ENCODE results near the gene ZFAND3. TPM values are rescaled to one million over a fixed set of nuclear protein-coding genes. Genes with fewer than 3 reads are reported as not detected.

ZFAND3 gene
- total RNA-seq, 1 experiment from 2014 or later = 64.0 TPM

DNA sequence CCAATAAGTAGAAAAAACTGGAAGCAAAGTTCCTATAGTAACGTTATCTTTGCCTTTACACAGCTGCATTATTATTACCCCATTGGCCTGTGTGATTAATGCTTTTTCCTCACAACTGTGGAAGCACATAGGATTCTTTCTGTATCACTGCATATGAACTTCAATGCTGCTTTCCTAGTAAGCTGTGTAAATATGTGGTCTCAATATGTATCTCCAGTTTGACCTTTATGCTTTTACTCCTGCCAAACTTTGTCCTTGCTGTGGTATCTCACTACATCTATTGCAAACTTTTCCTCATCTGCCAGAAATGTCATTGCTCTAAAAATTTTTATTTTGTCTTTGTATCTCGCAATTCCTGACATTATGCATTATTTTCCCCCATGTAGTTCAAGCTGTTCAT lies 168.6 kb downstream of the ZFAND3 start:
- intact Hi-C loops (cut with micrococcal nuclease; ENCODE audit: unreplicated experiment) = no loop called here
- ChIA-PET POLR2A (ENCODE audit: low non-redundant PET) (no interaction called here), CTCF (no interaction called here)
- TF ChIP-seq, protein P1, sequence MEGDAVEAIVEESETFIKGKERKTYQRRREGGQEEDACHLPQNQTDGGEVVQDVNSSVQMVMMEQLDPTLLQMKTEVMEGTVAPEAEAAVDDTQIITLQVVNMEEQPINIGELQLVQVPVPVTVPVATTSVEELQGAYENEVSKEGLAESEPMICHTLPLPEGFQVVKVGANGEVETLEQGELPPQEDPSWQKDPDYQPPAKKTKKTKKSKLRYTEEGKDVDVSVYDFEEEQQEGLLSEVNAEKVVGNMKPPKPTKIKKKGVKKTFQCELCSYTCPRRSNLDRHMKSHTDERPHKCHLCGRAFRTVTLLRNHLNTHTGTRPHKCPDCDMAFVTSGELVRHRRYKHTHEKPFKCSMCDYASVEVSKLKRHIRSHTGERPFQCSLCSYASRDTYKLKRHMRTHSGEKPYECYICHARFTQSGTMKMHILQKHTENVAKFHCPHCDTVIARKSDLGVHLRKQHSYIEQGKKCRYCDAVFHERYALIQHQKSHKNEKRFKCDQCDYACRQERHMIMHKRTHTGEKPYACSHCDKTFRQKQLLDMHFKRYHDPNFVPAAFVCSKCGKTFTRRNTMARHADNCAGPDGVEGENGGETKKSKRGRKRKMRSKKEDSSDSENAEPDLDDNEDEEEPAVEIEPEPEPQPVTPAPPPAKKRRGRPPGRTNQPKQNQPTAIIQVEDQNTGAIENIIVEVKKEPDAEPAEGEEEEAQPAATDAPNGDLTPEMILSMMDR (conservative IDR thresholded peaks at IDR 0.05; ENCODE audit: low read depth, low read length) = no peak
- TF ChIP-seq EZH2 (IDR thresholded peaks at IDR 0.05; ENCODE audit: borderline replicate concordance, low read depth, low read length, poor library complexity, severe bottlenecking) = no peak
- DNase-seq (ENCODE audit: low spot score) = no peak
- no peak overlapping the region for H3K4me3 ChIP-seq (ENCODE audit: low read depth, low read length, poor library complexity, severe bottlenecking)
- no peaks in the 10 kb centered on the region for H3K27me3 ChIP-seq (replicated peaks; ENCODE audit: insufficient read depth, low read depth, low read length, poor library complexity)
- H3K27ac ChIP-seq (ENCODE audit: low read depth, low read length, poor library complexity, severe bottlenecking) = no peak overlapping the region
- no peaks in the 10 kb centered on the region for H3K36me3 ChIP-seq (ENCODE audit: insufficient read depth, low read length, poor library complexity, severe bottlenecking)
- H3K4me1 ChIP-seq (ENCODE audit: insufficient read depth, low read length, poor library complexity, severe bottlenecking) = peaks cover 42% of the 10 kb centered on the region
- no TSS peak for BruUV-seq (replicated peaks)
- H3K9me3 ChIP-seq (ENCODE audit: low read depth, low read length, poor library complexity, severe bottlenecking) = no peaks in the 10 kb centered on the region

- Histone ChIP-seq H3K27me3 (replicated peaks; ENCODE audit: insufficient read depth, low read depth, low read length, poor library complexity) (no peaks in the 10 kb centered on the region), H3K4me1 (ENCODE audit: insufficient read depth, low read length, poor library complexity, severe bottlenecking) (peaks cover 40% of the 10 kb centered on the region), H3K27ac (ENCODE audit: low read depth, low read length, poor library complexity, severe bottlenecking) (no peak overlapping the region), H3K4me3 (ENCODE audit: low read depth, low read length, poor library complexity, severe bottlenecking) (no peak overlapping the region), H3K36me3 (ENCODE audit: insufficient read depth, low read length, poor library complexity, severe bottlenecking) (no peaks in the 10 kb centered on the region), H3K9me3 (ENCODE audit: low read depth, low read length, poor library complexity, severe bottlenecking) (no peaks in the 10 kb centered on the region)
- no peak for DNase-seq (ENCODE audit: low spot score)
- no peak for TF ChIP-seq EZH2 (IDR thresholded peaks at IDR 0.05; ENCODE audit: borderline replicate concordance, low read depth, low read length, poor library complexity, severe bottlenecking)
- intact Hi-C loops (cut with micrococcal nuclease; ENCODE audit: unreplicated experiment) = no loop called here
- BruUV-seq (replicated peaks) = no TSS peak
- ChIA-PET CTCF (no interaction called here), POLR2A (ENCODE audit: low non-redundant PET) (interaction anchor here (0.6 kb wide), 1 partner anchor 12 kb away, joined by 25 read pairs; no protein-coding TSS in a partner anchor)
Measured at GRCh38 chr6:37988696-37989095, 169.2 kb downstream of the ZFAND3 start.

GRCh38 chr6:37990762-37991525 lies 171.4 kb downstream of the ZFAND3 start:
- no peaks in the 10 kb centered on the region for H3K36me3 ChIP-seq (ENCODE audit: insufficient read depth, low read length, poor library complexity, severe bottlenecking)
- no peak overlapping the region for H3K4me3 ChIP-seq (ENCODE audit: low read depth, low read length, poor library complexity, severe bottlenecking)
- H3K27ac ChIP-seq (ENCODE audit: low read depth, low read length, poor library complexity, severe bottlenecking) = no peak overlapping the region
- CTCF ChIA-PET = no interaction called here
- intact Hi-C loops (cut with micrococcal nuclease; ENCODE audit: unreplicated experiment) = no loop called here
- H3K4me1 ChIP-seq (ENCODE audit: insufficient read depth, low read length, poor library complexity, severe bottlenecking) = peaks cover 47% of the 10 kb centered on the region
- BruUV-seq (replicated peaks) = no TSS peak
- H3K9me3 ChIP-seq (ENCODE audit: low read depth, low read length, poor library complexity, severe bottlenecking) = no peaks in the 10 kb centered on the region
- peak; percentile 31 for DNase-seq (ENCODE audit: low spot score)
- POLR2A ChIA-PET (ENCODE audit: low non-redundant PET) = interaction anchor here (0.6 to 0.7 kb wide), 2 partner anchors 268 to 490 kb away, joined by 3 to 4 read pairs; no protein-coding TSS in a partner anchor
- no peak for TF ChIP-seq EZH2 (IDR thresholded peaks at IDR 0.05; ENCODE audit: borderline replicate concordance, low read depth, low read length, poor library complexity, severe bottlenecking)
- TF ChIP-seq, protein P1 (conservative IDR thresholded peaks at IDR 0.05; ENCODE audit: low read depth, low read length) = no peak
- no peaks in the 10 kb centered on the region for H3K27me3 ChIP-seq (replicated peaks; ENCODE audit: insufficient read depth, low read depth, low read length, poor library complexity)
